Ovary (tissue), 3 donors: ENCODE results near the gene PACC1.

Source experiments
- CTCF ChIP-seq, 3 donors: fragments of 450-650 bp in 2 of 3; fragments of 200-600 bp in 1 of 3; IDR thresholded peaks; one replicate each; pipeline versions ENCODE4 v1.5.1 to v1.8.0; 2016 to 2022; ENCODE audit warnings: antibody characterized with exemption in 3 of 3, mild to moderate bottlenecking in 1 of 3
- POLR2A ChIP-seq: fragments of 450-650 bp; IDR thresholded peaks from one replicate; pipeline ENCODE4 v1.6.1; 2017; ENCODE audit warnings: antibody characterized with exemption, mild to moderate bottlenecking, moderate library complexity
- donor health status: DM: no; HTN: no; CAD: no.

- TF ChIP-seq CTCF (IDR thresholded peaks at IDR 0.05) (no peak), POLR2A (no peak)
These were observed 25.7 kb upstream of the PACC1 start for GRCh38 chr1:212440419-212440818.
